Mesothelial cell of epicardium (in vitro differentiated cells): ENCODE results near the gene LRRC17. TPM values are rescaled to one million over a fixed set of nuclear protein-coding genes. Genes with fewer than 3 reads are reported as not detected.

Experiments used
- DNase-seq, 2 experiments: peaks; one replicate each; pipeline ENCODE4 v3.0.0; 2021; ENCODE audit warnings: low spot score in 2 of 2; ENCODE audit not compliant: unreplicated experiment in 2 of 2
- H3K27ac Mint-ChIP-seq: 2 replicates; pipeline ENCODE4 v1.8.0; 2021; ENCODE audit warnings: mixed read lengths
- H3K27me3 Mint-ChIP-seq: 2 replicates; pipeline ENCODE4 v1.8.0; 2021; ENCODE audit warnings: low read depth, mixed read lengths
- H3K36me3 Mint-ChIP-seq: 2 replicates; pipeline ENCODE4 v1.8.0; 2021; ENCODE audit warnings: mixed read lengths
- H3K4me1 Mint-ChIP-seq: 2 replicates; pipeline ENCODE4 v1.8.0; 2021; ENCODE audit warnings: mixed read lengths
- H3K4me3 Mint-ChIP-seq: 2 replicates; pipeline ENCODE4 v1.8.0; 2021; ENCODE audit warnings: mild to moderate bottlenecking, moderate library complexity, mixed read lengths
- H3K9me3 Mint-ChIP-seq: 2 replicates; pipeline ENCODE4 v1.8.0; 2021; ENCODE audit warnings: mixed read lengths
- total RNA-seq: library from RNA; stranded (reverse); gene quantifications from 3 replicates; pipeline ENCODE4 v1.2.1, GENCODE V29; 2021
- TF ChIP-seq, protein P1 (sequence below): fragments of 200-600 bp; sonication (generic); IDR thresholded peaks from one replicate; pipeline ENCODE4 v1.5.0; 2021; ENCODE audit warnings: antibody characterized with exemption; ENCODE audit not compliant: unreplicated experiment

LRRC17 gene
- total RNA-seq, 1 donor from 2014 or later = 43.1 TPM

DNA sequence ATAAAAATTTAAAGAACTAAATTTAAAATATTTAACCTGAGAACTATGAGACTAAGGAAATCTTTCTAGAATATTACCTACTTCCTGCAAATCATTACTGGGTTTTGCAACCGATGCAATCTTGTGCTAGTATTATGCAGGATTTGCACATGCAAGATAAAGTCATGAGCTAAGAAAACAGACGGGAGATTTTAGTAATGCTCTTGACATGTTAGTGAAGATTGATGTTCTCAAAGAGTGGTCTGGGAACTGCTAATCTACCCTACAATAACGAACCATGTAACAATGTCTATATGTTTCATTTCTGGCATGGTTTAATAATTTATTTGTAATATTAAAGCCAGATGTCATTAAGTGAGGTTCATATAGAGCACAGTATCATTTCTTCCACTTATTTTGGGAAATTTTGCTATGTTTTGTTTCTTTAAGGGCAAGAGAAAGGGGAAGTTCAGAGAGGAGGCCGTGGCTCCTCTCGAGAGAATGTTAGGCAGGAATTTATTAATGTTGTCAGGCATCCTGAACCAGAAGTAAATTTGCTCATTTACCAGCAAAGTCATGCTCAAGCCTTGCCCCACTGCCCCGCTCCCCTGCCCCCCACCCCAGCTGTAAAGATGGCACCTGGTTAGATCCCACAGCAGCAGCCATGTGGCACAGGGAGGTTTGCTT, 22.8 kb downstream of the LRRC17 start:
- Mint-ChIP-seq H3K9me3 (no peaks in the 10 kb centered on the region), H3K4me1 (peaks cover 38% of the 10 kb centered on the region), H3K27ac (peak overlapping the region; percentile 45), H3K27me3 (no peaks in the 10 kb centered on the region), H3K4me3 (no peak overlapping the region), H3K36me3 (peaks cover 2% of the 10 kb centered on the region)
- no peak for DNase-seq
- TF ChIP-seq, protein P1, sequence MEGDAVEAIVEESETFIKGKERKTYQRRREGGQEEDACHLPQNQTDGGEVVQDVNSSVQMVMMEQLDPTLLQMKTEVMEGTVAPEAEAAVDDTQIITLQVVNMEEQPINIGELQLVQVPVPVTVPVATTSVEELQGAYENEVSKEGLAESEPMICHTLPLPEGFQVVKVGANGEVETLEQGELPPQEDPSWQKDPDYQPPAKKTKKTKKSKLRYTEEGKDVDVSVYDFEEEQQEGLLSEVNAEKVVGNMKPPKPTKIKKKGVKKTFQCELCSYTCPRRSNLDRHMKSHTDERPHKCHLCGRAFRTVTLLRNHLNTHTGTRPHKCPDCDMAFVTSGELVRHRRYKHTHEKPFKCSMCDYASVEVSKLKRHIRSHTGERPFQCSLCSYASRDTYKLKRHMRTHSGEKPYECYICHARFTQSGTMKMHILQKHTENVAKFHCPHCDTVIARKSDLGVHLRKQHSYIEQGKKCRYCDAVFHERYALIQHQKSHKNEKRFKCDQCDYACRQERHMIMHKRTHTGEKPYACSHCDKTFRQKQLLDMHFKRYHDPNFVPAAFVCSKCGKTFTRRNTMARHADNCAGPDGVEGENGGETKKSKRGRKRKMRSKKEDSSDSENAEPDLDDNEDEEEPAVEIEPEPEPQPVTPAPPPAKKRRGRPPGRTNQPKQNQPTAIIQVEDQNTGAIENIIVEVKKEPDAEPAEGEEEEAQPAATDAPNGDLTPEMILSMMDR = no peak

DNA sequence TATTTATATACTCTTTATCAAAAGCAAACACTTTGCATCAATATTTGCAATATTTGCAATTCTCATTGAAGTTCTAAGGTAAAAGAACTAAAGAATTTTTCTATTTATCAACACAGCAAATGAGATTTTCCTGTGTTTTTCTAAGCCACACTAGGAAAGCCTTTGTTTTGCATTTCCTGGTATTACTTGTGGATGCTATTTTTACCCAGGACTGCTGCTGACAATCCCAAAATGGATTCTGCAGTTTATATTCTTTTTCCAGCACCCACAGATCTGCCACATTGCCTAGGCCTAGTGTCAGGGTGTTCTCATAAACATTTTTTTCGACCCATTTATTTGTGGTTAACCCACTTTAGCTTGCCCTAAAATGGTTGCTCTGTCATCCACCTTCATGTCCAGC, 25.9 kb downstream of the LRRC17 start:
- Mint-ChIP-seq H3K27me3 (no peaks in the 10 kb centered on the region), H3K27ac (no peak overlapping the region), H3K4me3 (no peak overlapping the region), H3K36me3 (peaks cover 4% of the 10 kb centered on the region), H3K9me3 (no peaks in the 10 kb centered on the region), H3K4me1 (peaks cover 49% of the 10 kb centered on the region)
- TF ChIP-seq, protein P1 = no peak
- no peak for DNase-seq

DNA sequence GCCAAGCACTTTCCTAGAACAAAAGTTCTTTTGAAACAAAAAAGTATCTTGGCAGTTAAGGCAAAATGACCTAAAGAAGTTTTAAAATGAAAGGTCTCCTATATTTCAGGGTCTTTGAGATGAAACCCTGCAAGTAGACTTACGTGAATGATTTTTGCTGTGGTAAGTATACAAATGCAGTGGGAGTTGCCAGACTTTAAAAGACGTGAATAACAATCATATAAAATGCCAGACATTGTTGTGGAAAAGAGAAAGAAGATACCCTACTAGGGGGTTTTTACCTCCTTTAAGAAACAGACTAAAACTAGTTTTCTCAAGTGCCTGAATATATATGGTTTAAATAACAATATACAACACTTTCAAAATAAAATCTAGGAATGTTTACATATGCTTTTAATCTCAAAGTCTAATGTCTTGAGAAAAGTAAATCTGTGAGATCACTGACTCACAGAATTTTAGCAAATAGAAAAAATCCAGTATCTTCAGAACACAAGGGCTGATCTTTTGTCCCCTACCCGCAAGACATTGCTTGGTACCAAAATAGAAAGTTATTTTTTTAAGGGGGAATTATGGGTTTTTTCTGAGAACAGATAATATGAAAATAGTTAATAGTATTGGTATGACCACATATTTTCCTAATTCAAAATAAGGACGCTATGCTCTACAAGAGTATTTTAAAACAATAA, 29.5 kb downstream of the LRRC17 start:
- Mint-ChIP-seq H3K27ac (peak overlapping the region; percentile 67), H3K4me1 (peaks cover 28% of the 10 kb centered on the region), H3K27me3 (no peaks in the 10 kb centered on the region), H3K36me3 (peaks cover 4% of the 10 kb centered on the region), H3K4me3 (no peak overlapping the region), H3K9me3 (no peaks in the 10 kb centered on the region)
- TF ChIP-seq, protein P1 = no peak
- no peak for DNase-seq

DNA sequence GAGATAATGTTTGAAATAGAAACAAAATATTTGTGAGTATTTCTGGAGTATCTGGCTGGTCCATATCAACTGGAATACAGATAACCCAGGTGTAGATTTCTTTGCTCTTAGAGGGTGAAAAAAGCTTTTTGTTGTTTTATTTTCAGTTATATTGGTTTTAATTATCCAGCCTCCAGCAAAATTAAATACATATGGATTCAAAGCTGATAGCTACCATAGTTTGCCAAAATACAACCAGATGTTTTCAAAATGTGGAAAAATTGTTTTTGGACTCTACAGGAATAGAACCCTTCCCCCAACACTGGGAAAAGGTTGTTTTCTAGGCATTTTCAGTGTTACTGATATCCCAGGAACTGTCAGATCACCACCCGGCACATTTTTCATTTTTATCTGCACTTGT, 30.1 kb downstream of the LRRC17 start:
- TF ChIP-seq, protein P1 = no peak
- no peaks in the 10 kb centered on the region for H3K27me3 Mint-ChIP-seq
- peaks cover 4% of the 10 kb centered on the region for H3K36me3 Mint-ChIP-seq
- H3K4me1 Mint-ChIP-seq = peaks cover 24% of the 10 kb centered on the region
- H3K9me3 Mint-ChIP-seq = no peaks in the 10 kb centered on the region
- H3K27ac Mint-ChIP-seq = no peak overlapping the region
- no peak overlapping the region for H3K4me3 Mint-ChIP-seq
- DNase-seq = no peak

DNA sequence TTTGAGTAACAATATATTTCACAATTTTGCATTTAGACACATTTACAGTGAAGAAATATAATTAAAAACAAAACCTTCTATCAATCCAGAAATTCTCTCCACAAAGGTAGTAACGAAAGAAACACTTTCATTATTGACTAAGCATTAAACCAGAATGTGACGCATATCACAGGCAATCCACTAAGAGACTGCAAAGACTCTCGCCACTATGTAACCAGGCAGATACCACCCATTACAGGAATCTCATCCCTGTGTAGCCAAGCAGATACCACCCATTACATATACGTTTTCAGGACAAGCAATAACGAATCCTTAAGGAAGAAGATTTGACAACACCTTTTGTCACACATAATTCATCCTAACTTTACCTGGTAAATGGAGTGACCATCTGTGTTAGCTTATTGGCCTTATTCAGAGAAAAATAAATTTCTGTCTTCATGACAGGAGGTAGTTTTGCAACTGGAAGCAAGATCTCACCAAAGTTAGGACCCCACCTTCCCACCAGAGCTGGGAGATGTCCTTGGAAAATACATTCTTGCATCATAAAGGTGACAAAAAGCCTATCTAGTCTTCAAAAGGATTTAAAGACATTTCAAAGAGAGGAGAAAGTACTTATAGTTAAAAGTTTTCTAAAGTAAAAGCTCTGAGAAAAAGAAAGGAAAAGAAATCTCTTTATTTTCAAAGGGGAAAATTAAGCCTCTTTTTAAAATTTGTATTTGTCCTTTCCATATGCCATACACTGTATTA, 30.8 kb downstream of the LRRC17 start:
- DNase-seq = no peak
- Mint-ChIP-seq H3K9me3 (no peaks in the 10 kb centered on the region), H3K27me3 (no peaks in the 10 kb centered on the region), H3K4me3 (no peak overlapping the region), H3K4me1 (peaks cover 21% of the 10 kb centered on the region), H3K27ac (no peak overlapping the region), H3K36me3 (peaks cover 4% of the 10 kb centered on the region)
- TF ChIP-seq, protein P1 = no peak
